NK-92 treated with Interleukin-12 subunit alpha and Interleukin-12 subunit beta, amount 100 ng/mL, for 24 hours (cell line): ENCODE results near the gene NPY1R.

ENCODE experiments used
- DNase-seq: peaks from one replicate; lab custom pipeline; 2025; lab: John Stamatoyannopoulos, UW

NPY1R gene

DNA sequence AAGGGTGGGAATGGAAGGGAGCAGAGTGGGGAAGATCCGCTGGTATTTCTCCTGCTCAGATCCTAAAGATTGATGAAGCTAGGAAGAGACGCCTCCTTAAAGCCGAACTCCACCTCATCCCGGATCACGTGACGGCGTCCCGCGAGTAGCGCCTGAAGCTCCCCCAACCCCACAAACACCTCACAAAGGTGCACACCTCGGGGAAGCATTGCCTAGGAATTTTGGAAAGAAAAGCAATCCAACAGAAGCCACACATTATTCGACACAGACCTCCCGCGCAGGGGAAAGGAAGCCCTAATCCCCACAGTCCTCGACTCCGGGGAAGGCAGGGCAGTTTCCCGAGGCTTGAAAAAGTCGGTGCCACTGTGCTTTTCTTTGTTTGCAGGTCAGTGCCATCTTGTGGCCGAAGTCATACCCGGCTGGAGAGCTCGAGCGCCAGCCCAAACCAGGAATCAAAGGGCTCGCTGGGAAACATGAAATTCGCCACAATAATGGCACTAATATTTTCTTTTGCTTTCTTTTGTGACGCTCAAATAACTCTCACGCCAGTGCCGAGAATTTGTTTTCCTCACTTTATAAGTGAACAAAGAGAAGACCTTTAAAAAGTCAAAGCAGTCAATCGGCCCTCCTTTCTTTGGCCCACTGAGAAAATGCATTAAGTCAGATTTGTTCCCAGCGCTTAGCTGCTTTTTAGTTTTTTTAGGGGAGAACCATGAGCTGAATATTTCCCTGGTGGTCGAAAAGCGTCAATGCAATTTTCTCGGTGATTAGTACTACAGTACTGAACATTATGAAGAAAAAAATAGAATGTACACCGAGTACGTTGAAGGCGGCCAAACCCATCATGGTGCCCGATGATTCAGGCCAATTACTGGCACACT, at the start of gene NPY1R:
NPY1R (minus strand) TSS at position 71 of the 881 bp plus-strand sequence. CDS start 6,042 bp downstream, outside the sequence.
- DNase-seq = no peak

GRCh38 chr4:163380703-163381102, 48.3 kb upstream of the NPY1R start:
- DNase-seq = no peak

GRCh38 chr4:163378661-163379060, 46.3 kb upstream of the NPY1R start:
- no peak for DNase-seq

DNA sequence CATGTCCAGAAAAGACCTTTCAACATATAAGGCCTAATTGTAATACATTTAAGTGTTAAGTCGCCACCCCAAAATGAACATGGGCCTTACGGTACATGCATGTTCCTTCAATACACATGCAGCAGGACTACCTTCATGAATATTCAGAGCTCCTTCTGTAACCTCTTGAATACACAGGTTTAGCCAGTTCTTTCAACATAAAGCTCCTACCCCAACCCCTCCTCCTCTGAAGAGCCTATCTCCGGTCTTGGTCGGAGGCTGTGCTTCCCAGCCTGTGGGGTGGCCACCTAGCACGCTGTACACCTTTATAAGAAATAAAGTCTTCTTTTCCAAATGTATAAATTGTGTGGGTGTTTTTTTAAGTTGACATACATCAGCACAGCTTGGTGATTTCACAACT, 39.6 kb upstream of the NPY1R start:
- DNase-seq = no peak

- DNase-seq = no peak
Observed at GRCh38 chr4:163367651-163368050, 35.3 kb upstream of the NPY1R start.

DNA sequence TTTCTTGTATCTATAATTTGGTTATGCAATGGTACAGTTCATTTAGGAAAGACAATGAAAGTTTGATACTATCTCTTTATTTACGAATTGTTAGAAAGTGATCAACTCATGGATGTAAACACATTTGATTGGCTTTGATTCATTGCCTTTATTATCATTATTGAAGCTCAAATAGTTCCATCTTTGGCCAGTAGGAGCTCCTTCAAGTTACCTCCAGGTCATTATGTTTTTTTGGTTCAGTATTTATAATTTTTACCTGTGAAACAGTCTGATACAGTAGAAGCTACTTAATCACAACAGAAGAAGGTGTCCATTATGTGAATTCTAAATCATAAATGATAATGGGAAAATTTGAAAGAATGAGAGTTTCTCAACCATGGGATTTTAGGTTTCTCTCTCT, 23.7 kb upstream of the NPY1R start:
- no peak for DNase-seq

DNA sequence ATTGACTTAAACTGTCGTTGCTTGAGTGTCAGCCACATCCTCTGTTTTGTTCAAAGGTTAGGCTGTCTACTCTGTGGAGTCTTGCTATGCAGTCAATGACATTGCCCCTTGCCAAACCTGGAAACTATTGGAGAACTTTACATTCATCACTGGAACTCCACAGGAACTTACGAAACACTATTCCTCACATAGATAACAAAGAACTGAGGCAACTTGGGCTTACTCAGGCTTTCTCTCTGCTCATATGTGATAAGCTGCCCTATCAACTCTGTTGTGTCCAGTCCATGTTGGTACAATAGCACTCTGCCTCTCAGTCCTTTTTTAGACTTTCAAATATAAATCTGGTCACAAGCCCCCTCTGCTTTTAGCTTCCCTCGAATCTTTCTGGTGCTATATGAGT, 20.7 kb upstream of the NPY1R start:
- DNase-seq = no peak

DNA sequence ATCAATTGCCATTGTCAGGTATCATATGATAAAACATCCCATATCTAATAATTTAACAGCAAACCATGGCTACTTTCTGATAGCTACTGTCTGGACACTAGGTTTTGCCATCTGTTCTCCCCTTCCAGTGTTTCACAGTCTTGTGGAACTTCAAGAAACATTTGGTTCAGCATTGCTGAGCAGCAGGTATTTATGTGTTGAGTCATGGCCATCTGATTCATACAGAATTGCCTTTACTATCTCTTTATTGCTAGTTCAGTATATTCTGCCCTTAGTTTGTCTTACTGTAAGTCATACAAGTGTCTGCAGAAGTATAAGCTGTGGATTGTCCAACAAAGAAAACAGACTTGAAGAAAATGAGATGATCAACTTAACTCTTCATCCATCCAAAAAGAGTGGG, 18.3 kb upstream of the NPY1R start:
- DNase-seq = no peak

- no peak for DNase-seq
Observed at GRCh38 chr4:163344147-163345125, 12.0 kb upstream of the NPY1R start.

DNA sequence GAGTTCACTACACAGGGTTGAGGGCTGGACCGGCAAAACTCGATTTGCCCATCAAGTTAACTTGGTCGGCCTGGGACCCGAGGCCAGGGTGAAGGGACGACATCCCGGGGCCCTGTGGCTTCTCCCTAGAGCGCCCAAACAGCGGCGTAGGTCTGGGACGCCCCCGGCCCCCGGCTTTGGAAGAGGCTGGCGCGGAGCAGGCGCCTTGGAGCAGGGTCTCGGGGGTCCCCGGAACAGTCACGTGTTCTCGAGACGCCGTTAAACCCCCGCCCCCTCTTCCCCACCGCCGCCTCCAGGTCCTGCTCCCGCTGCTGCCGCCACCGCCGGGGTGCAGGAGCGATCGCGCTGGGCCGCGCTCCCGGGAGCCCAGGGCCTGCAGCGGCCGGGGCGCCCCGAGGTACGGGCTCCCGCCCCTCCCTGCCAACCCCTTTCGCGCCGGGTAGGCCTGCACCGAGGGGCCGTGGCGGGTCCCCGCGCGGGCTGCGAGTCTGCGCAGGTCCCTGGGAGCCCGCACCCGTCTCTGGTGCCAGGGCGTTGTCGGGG, 11.3 kb upstream of the NPY1R start, which contains the start of gene NPY5R:
NPY5R (plus strand) TSS at position 289 of the 543 bp plus-strand sequence. CDS start 6,382 bp downstream, outside the sequence.
- DNase-seq = no peak

- DNase-seq = no peak
Observed at GRCh38 chr4:163335384-163335783, 3.0 kb upstream of the NPY1R start.

DNA sequence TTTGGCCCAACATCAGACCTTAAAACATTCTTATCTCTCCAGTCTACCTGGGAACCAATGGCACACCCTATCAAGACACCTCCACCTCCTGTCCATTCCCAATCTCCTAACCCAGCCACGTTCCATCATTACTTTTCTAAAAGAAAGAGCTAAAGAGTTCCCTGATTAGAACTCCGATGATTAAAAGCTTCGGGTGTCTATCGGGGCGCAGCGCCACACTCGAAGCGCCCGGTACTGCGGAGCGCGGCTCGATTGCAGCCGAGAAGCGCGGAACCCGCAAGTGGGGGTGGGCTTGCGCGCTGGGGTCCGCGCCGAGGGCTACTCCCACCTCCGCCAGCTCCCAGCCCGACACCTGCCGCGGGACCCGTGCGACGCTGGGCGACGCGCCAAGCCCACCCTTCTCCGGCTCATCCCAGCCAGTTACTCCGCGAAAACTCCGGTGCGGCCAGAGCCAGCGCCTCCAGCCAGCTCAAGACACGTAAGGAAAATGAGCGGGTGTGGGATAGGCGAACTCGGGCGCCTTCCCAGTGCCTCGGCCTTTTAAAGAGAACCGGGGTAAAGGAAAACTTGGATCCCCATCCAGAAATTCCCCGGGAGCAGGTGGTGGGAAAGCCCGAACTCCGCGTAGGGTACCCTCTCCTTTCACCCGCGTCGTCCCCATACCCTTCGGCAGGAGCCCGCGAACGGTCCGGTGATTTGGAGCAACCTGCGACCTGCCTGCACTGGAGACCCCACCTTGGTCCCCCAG, 593 bp downstream of the NPY1R start:
- no peak for DNase-seq

- DNase-seq = no peak
Observed at GRCh38 chr4:163330916-163331628, 1.3 kb downstream of the NPY1R start.

GRCh38 chr4:163317110-163317509, 15.3 kb downstream of the NPY1R start:
- DNase-seq = no peak

- DNase-seq = no peak
Observed at GRCh38 chr4:163309466-163309865, 22.9 kb downstream of the NPY1R start.

DNA sequence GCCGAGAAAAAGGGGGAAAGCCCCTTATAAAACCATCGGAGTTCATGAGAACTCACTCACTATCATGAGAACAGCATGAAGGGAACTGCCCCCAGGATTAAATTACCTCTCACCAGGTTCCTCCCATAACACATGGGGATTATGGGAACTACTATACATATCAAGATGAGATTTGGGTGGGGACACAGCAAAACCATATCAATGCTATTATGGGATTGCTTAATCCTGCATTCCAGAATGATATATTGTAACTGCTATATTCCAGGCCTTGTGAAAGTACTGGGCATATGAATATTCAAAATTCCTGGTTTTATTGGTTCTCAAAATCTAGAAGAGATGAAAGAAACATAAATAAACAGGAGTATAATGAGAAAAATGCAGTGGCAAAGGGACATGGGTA, 29.3 kb downstream of the NPY1R start:
- DNase-seq = no peak

DNA sequence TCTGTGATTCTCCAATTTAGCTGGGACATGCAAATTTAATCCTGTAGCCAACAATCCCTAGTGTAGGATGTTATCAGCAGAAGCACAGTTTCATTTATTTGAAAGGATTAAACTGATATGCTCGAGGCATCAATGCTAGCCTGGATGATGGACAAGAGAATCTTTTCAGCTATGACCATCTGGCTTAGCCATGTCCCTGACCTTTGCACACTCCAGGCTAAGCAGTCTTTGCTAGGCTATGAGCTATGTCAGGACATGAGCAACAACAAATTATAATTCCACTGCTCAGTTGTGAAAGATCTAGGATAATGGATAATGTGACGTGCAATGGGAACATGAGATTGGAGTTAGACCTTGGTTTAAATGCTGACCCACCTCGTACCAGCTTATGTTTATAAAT, 32.0 kb downstream of the NPY1R start:
- DNase-seq = no peak

DNA sequence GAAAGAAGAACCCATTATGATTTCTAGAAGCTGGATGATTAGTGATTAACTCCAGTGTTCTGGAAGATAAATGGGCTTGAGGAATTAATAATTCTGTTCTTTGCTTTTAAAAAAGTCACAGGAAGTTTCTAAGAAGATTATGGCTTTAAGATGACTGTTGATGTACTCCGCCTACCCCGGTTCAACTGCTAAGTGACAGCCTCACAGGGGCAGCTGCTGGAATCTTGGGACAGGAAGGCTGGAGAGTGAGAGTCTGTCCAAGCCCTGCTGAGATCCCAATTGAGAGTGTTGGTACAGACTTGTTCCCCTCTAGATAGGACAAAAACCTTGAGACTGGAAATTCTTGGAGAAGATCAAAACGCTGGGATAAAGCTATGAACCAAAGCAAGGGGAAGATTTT, 37.3 kb downstream of the NPY1R start:
- no peak for DNase-seq

- DNase-seq = no peak
Observed at GRCh38 chr4:163284304-163284703, 48.1 kb downstream of the NPY1R start.

GRCh38 chr4:163280703-163281519, 51.5 kb downstream of the NPY1R start:
- DNase-seq = no peak
